ENCODE measurements around the gene SEMA6A. TPM values are rescaled to one million over a fixed set of nuclear protein-coding genes. Genes with fewer than 3 reads are reported as not detected.

SEMA6A gene
- total RNA-seq, 3 donors from 2014 or later: 33.9 to 40.3 (median 35.6) TPM

DNA sequence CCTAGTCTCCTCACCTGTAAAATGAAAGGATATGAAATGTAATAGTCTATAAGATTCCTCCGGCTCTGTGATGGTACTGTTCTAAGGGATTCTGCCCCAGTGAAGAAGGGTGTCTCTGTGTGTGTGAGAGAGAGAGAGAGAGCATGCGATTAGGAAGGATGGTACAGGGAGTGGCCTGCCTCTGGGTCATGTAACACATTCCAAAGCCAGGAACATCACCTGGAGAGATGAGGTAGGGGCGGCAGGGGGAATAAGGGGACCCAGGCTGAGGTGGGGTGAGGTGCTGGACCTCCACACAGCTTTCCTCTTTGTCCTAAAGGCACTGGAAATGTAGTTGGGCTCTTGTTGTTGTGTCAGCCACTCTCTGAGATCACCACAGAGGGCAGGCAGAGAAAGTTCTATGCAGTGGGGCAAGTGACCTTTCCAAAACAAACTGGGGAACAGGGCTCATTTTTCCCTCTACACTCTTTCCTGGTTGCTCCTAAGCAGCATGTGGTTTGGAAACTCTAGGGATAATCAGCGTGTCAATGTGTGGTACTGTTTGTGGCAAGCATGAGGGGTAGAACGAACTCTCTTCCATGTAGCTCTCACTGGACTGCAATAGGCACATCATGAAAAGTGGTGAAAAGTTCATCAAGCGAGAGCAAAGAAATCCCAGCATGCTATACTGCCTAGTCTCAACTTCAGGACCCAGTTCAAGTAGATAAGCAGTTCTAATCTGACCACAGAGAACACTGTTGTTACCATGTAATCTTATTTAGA is 65.0 kb downstream of the SEMA6A start:
- no peaks in the 10 kb centered on the region for H3K4me1 ChIP-seq
- no peaks in the 10 kb centered on the region for H3K36me3 ChIP-seq
- TF ChIP-seq POLR2AphosphoS5 (IDR thresholded peaks at IDR 0.05) (no peak), POLR2A (IDR thresholded peaks at IDR 0.05) (no peak)
- TF ChIP-seq, protein P1, sequence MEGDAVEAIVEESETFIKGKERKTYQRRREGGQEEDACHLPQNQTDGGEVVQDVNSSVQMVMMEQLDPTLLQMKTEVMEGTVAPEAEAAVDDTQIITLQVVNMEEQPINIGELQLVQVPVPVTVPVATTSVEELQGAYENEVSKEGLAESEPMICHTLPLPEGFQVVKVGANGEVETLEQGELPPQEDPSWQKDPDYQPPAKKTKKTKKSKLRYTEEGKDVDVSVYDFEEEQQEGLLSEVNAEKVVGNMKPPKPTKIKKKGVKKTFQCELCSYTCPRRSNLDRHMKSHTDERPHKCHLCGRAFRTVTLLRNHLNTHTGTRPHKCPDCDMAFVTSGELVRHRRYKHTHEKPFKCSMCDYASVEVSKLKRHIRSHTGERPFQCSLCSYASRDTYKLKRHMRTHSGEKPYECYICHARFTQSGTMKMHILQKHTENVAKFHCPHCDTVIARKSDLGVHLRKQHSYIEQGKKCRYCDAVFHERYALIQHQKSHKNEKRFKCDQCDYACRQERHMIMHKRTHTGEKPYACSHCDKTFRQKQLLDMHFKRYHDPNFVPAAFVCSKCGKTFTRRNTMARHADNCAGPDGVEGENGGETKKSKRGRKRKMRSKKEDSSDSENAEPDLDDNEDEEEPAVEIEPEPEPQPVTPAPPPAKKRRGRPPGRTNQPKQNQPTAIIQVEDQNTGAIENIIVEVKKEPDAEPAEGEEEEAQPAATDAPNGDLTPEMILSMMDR (IDR thresholded peaks at IDR 0.05): no peak
- no peaks in the 10 kb centered on the region for H3K9me3 ChIP-seq
- no peaks in the 10 kb centered on the region for H3K27me3 ChIP-seq
- DNase-seq (ENCODE audit: low spot score in 2 of 2): no peak
- H3K27ac ChIP-seq: no peak overlapping the region
- H3K4me3 ChIP-seq: no peak overlapping the region
- intact Hi-C loops (cut with DNase I; ENCODE audit: low total_unique reads): no loop called here

- intact Hi-C loops (cut with DNase I; ENCODE audit: low total_unique reads): no loop called here
- no peak overlapping the region for H3K4me3 ChIP-seq
These were observed 65.8 kb downstream of the SEMA6A start for GRCh38 chr5:116508835-116509234.

DNA sequence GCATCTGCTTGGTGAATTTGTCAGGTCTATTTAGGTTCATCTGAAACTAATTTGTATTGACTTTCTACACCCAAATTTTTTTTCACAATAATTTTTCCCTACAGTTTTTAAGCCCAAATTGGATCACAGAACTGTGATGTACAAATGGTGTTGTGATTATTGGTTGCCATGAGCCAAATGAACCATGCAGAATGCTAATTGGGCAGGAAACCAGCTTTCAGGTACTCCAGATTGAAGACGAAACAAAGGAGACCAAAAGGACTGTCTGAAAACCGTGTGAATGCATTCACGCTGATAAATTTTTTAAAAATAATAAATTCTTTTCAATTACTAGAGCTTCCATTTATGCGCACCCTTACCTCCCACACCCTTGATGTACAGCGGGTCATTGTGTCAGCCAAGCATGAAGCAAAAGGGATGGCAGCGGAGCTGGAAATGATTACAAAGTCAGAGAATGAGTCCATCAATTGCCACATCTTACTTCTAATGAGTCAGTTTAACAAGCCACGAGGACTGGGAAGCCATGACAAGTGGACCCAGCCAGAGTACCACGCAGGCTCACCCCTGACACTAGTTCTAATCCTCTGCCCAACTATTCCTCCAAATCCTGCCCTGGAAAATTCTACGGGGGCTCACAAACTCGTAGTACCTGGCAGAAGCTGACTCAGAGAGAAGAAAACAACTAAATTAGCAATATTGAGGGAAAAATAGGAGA is 66.5 kb downstream of the SEMA6A start:
- H3K4me3 ChIP-seq: no peak overlapping the region
- H3K27me3 ChIP-seq: no peaks in the 10 kb centered on the region
- no peak overlapping the region for H3K27ac ChIP-seq
- intact Hi-C loops (cut with DNase I; ENCODE audit: low total_unique reads): no loop called here
- no peak for TF ChIP-seq POLR2A (IDR thresholded peaks at IDR 0.05)
- TF ChIP-seq, protein P1 (IDR thresholded peaks at IDR 0.05): no peak
- no peak for TF ChIP-seq POLR2AphosphoS5 (IDR thresholded peaks at IDR 0.05)
- no peaks in the 10 kb centered on the region for H3K4me1 ChIP-seq
- DNase-seq (ENCODE audit: low spot score in 2 of 2): no peak
- no peaks in the 10 kb centered on the region for H3K9me3 ChIP-seq
- no peaks in the 10 kb centered on the region for H3K36me3 ChIP-seq

More at GRCh38 chr5:116508835-116509234, 65.8 kb downstream of the SEMA6A start:
- no peak for TF ChIP-seq POLR2AphosphoS5 (IDR thresholded peaks at IDR 0.05)
- TF ChIP-seq POLR2A (IDR thresholded peaks at IDR 0.05): no peak
- TF ChIP-seq, protein P1 (IDR thresholded peaks at IDR 0.05): no peak
- no peak for DNase-seq (ENCODE audit: low spot score in 2 of 2)
- Histone ChIP-seq H3K4me1 (no peaks in the 10 kb centered on the region), H3K36me3 (no peaks in the 10 kb centered on the region), H3K27me3 (no peaks in the 10 kb centered on the region), H3K9me3 (no peaks in the 10 kb centered on the region), H3K27ac (no peak overlapping the region)

- H3K4me3 ChIP-seq: no peak overlapping the region
- no peaks in the 10 kb centered on the region for H3K36me3 ChIP-seq
- no peaks in the 10 kb centered on the region for H3K27me3 ChIP-seq
- TF ChIP-seq, protein P1 (IDR thresholded peaks at IDR 0.05): no peak
- no peak for TF ChIP-seq POLR2A (IDR thresholded peaks at IDR 0.05)
- peak in 1 of 3 donors; percentile 19 for TF ChIP-seq POLR2AphosphoS5 (IDR thresholded peaks at IDR 0.05)
- H3K9me3 ChIP-seq: no peaks in the 10 kb centered on the region
- no peak overlapping the region for H3K27ac ChIP-seq
- DNase-seq (ENCODE audit: low spot score in 2 of 2): no peak
- no peaks in the 10 kb centered on the region for H3K4me1 ChIP-seq
- intact Hi-C loops (cut with DNase I; ENCODE audit: low total_unique reads): no loop called here
These were observed 67.5 kb downstream of the SEMA6A start for GRCh38 chr5:116507051-116507537.

DNA sequence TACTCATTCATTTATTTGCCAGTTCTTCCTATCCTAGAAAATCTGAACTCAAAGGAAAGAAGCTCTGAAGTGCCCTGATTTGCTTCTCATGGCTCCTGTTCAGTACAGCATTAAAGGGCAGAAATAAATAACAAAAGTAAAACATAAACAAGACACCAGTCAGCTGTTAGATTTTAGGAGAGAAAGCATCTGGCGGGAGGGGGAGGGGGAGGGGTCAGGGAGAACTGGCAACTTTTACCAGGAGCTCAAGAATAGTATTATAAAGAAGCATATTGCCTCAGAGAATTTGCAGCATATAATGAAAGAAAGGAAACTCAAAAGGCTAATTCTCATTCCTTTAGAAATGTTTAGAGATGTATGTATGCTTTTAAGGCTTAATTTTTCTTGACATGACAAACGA is 68.1 kb downstream of the SEMA6A start:
- TF ChIP-seq POLR2AphosphoS5 (IDR thresholded peaks at IDR 0.05): no peak
- TF ChIP-seq, protein P1 (IDR thresholded peaks at IDR 0.05): no peak
- TF ChIP-seq POLR2A (IDR thresholded peaks at IDR 0.05): no peak
- no peaks in the 10 kb centered on the region for H3K36me3 ChIP-seq
- H3K27me3 ChIP-seq: no peaks in the 10 kb centered on the region
- H3K27ac ChIP-seq: no peak overlapping the region
- DNase-seq (ENCODE audit: low spot score in 2 of 2): no peak
- no peak overlapping the region for H3K4me3 ChIP-seq
- no peaks in the 10 kb centered on the region for H3K9me3 ChIP-seq
- H3K4me1 ChIP-seq: no peaks in the 10 kb centered on the region
- intact Hi-C loops (cut with DNase I; ENCODE audit: low total_unique reads): no loop called here

Data from breast epithelium (tissue), 4 donors.